HepG2 (cell line): ENCODE data around the gene PFAS. TPM values are rescaled to one million over a fixed set of nuclear protein-coding genes. Genes with fewer than 3 reads are reported as not detected.

Experiments
- ELF4 ChIP-seq: sonication (generic); formaldehyde crosslinking; IDR thresholded peaks from 2 replicates; pipeline ENCODE4 v1.5.0; 2020; ENCODE audit warnings: missing genetic modification reagents, mild to moderate bottlenecking, moderate library complexity, borderline replicate concordance
- HIVEP1 ChIP-seq: sonication (generic); formaldehyde crosslinking; IDR thresholded peaks from 2 replicates; pipeline ENCODE4 v1.4.0; 2020; ENCODE audit warnings: mild to moderate bottlenecking, missing genetic modification reagents
- MEF2D ChIP-seq: sonication (generic); formaldehyde crosslinking; IDR thresholded peaks from 2 replicates; pipeline ENCODE4 v1.5.1; 2020; ENCODE audit warnings: mild to moderate bottlenecking, missing genetic modification reagents
- MIXL1 ChIP-seq: IDR thresholded peaks from 2 replicates; pipeline ENCODE4 v1.6.1; 2016
- NR2C2 ChIP-seq: sonication (generic); formaldehyde crosslinking; IDR thresholded peaks from 2 replicates; pipeline ENCODE4 v1.4.0; 2020; ENCODE audit warnings: missing genetic modification reagents, mild to moderate bottlenecking, moderate library complexity, borderline replicate concordance
- PHF8 ChIP-seq: sonication (generic); formaldehyde crosslinking; IDR thresholded peaks from 2 replicates; pipeline ENCODE4 v1.5.0; 2020; ENCODE audit warnings: missing genetic modification reagents
- TCF7L2 ChIP-seq: IDR thresholded peaks from 2 replicates; pipeline ENCODE4 v1.6.1; 2011; ENCODE audit warnings: mild to moderate bottlenecking, low read depth, low read length, moderate library complexity
- TSC22D2 ChIP-seq: sonication (generic); formaldehyde crosslinking; IDR thresholded peaks from 2 replicates; pipeline ENCODE4 v1.5.1; 2020; ENCODE audit warnings: missing genetic modification reagents, mild to moderate bottlenecking, borderline replicate concordance
- U2AF2 ChIP-seq: fragments of 200-400 bp; formaldehyde crosslinking; IDR thresholded peaks from 2 replicates; pipeline ENCODE4 v1.6.1; 2017; ENCODE audit warnings: low read depth, mild to moderate bottlenecking, low read length
- WIZ ChIP-seq: sonication (generic); formaldehyde crosslinking; IDR thresholded peaks from 2 replicates; pipeline ENCODE4 v1.5.1; 2020; ENCODE audit warnings: mild to moderate bottlenecking, missing genetic modification reagents
- XBP1 ChIP-seq: sonication (generic); formaldehyde crosslinking; IDR thresholded peaks from 2 replicates; pipeline ENCODE4 v1.5.0; 2020; ENCODE audit warnings: missing genetic modification reagents
- ZFY ChIP-seq: sonication (generic); formaldehyde crosslinking; IDR thresholded peaks from 2 replicates; pipeline ENCODE4 v1.4.0; 2020; ENCODE audit warnings: missing genetic modification reagents
- ZNF263 ChIP-seq: sonication (generic); formaldehyde crosslinking; IDR thresholded peaks from 2 replicates; pipeline ENCODE4 v1.4.0; 2020; ENCODE audit warnings: missing genetic modification reagents
- ZNF501 ChIP-seq: sonication (generic); formaldehyde crosslinking; IDR thresholded peaks from 2 replicates; pipeline ENCODE4 v1.5.1; 2020; ENCODE audit warnings: mild to moderate bottlenecking, moderate library complexity, missing genetic modification reagents
- ZNF607 ChIP-seq: sonication (generic); formaldehyde crosslinking; IDR thresholded peaks from 2 replicates; pipeline ENCODE4 v1.5.1; 2020; ENCODE audit warnings: missing genetic modification reagents, mild to moderate bottlenecking, borderline replicate concordance
- polyA plus RNA-seq, 8 experiments: library from polyadenylated mRNA; depleted of rRNA in 3 of 8; stranded (reverse) in 7 of 8; unstranded in 1 of 8; fragments of >200 nt; fragmentation: Illumina TruSeq in 4 of 8; extraction: Trizol in 4 of 8; gene quantifications; 2 replicates each; pipeline versions ENCODE4 v1.2.1 to v1.2.3, GENCODE V29; 2011 to 2016; ENCODE audit warnings: low read depth in 4 of 8, missing spikeins in 1 of 8, mixed read lengths in 1 of 8; ENCODE audit not compliant: insufficient read depth in 1 of 8
- total RNA-seq, 5 experiments: library from RNA; depleted of rRNA; stranded (reverse); fragments of >200 nt; fragmentation: Illumina TruSeq; extraction: Trizol; gene quantifications; 2 replicates each; pipeline ENCODE4 v1.2.3, GENCODE V29; 2016; ENCODE audit warnings: low read depth in 1 of 5
- TF ChIP-seq, protein P1 (sequence below): IDR thresholded peaks from 2 replicates; pipeline ENCODE4 v1.6.1; 2016; ENCODE audit warnings: low read depth
- TF ChIP-seq, protein P2 (sequence below): sonication (generic); formaldehyde crosslinking; IDR thresholded peaks from 2 replicates; pipeline ENCODE4 v1.4.0; 2020; ENCODE audit warnings: missing genetic modification reagents, borderline replicate concordance
- TF ChIP-seq, protein P3 (sequence below): sonication (generic); formaldehyde crosslinking; IDR thresholded peaks from 2 replicates; pipeline ENCODE4 v1.8.0; 2022; ENCODE audit warnings: mild to moderate bottlenecking, missing genetic modification reagents, moderate library complexity

PFAS gene
- total and polyA plus RNA-seq, 2 of the 13 experiments (the other 11 are each of a cell fraction or from before 2014, with no cell fraction given), result 49.4 to 58.2 TPM

DNA sequence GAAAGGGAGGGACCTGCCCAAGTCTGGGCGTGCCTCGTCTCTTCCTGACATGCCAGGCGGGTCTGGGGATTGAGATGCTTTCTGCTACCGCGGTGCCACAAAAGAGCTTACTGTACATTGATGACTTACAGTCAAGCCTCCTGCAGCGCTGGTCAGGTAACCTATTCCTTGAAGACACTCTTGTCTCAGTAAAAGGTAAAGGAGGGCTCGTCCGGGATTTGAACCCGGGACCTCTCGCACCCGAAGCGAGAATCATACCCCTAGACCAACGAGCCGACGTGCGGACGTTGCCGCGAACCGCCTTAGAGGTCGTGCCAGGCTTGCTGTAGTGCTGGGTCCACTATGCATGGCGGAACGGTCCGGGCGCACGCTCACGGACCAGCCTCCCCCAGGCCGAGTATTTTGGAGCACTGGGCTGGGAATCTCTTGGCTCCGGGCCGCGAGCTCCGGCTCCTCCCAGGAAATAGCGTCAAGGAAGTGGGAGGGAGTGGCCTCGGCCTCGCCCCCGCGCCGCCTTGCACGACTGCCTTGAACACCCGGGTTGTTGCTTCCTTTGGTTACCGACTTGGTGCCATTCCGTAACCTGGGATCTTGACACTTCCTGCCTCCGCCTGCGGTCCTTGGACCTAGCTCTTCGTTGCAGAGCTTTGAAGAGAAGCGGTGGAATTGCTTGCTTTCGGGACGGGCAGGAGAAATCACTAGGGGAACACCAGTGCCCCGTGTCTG lies 26.3 kb upstream of the PFAS start (continued):
- TF ChIP-seq, protein P1, sequence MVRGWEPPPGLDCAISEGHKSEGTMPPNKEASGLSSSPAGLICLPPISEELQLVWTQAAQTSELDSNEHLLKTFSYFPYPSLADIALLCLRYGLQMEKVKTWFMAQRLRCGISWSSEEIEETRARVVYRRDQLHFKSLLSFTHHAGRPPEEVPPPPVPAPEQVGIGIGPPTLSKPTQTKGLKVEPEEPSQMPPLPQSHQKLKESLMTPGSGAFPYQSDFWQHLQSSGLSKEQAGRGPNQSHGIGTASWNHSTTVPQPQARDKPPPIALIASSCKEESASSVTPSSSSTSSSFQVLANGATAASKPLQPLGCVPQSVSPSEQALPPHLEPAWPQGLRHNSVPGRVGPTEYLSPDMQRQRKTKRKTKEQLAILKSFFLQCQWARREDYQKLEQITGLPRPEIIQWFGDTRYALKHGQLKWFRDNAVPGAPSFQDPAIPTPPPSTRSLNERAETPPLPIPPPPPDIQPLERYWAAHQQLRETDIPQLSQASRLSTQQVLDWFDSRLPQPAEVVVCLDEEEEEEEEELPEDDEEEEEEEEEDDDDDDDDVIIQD (CRISPR knock-in tag), result no peak
- TF ChIP-seq U2AF2, result no peak
- no peak; the same call in none of the 2 replicates for TF ChIP-seq ZFY (CRISPR knock-in tag)
- TF ChIP-seq HIVEP1 (CRISPR knock-in tag), result peak; percentile 47; the same call in 1 of the 2 replicates
- TF ChIP-seq NR2C2 (CRISPR knock-in tag), result peak; percentile 18; the same call in 1 of the 2 replicates
- TF ChIP-seq WIZ, result 0 out of 2 replicates have a peak, but pooled peaks have one; percentile 43
- TF ChIP-seq PHF8 (CRISPR knock-in tag), result peak; percentile 82
- TF ChIP-seq, protein P2, sequence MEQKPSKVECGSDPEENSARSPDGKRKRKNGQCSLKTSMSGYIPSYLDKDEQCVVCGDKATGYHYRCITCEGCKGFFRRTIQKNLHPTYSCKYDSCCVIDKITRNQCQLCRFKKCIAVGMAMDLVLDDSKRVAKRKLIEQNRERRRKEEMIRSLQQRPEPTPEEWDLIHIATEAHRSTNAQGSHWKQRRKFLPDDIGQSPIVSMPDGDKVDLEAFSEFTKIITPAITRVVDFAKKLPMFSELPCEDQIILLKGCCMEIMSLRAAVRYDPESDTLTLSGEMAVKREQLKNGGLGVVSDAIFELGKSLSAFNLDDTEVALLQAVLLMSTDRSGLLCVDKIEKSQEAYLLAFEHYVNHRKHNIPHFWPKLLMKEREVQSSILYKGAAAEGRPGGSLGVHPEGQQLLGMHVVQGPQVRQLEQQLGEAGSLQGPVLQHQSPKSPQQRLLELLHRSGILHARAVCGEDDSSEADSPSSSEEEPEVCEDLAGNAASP, result peak; percentile 15; the same call in 1 of the 2 replicates
- no peak for TF ChIP-seq MIXL1
- TF ChIP-seq, protein P3, sequence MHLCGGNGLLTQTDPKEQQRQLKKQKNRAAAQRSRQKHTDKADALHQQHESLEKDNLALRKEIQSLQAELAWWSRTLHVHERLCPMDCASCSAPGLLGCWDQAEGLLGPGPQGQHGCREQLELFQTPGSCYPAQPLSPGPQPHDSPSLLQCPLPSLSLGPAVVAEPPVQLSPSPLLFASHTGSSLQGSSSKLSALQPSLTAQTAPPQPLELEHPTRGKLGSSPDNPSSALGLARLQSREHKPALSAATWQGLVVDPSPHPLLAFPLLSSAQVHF (CRISPR knock-in tag), result no peak; the same call in 1 of the 2 replicates
- peak; percentile 32; the same call in 1 of the 2 replicates for TF ChIP-seq MEF2D (CRISPR knock-in tag)
- no peak; the same call in 1 of the 2 replicates for TF ChIP-seq ZNF263
- TF ChIP-seq TSC22D2, result no peak
- no peak for TF ChIP-seq ELF4 (CRISPR knock-in tag)
- peak; percentile 69; the same call in 1 of the 2 replicates for TF ChIP-seq ZNF501 (CRISPR knock-in tag)
- TF ChIP-seq ZNF607, result no peak
- no peak; the same call in 1 of the 2 replicates for TF ChIP-seq XBP1 (CRISPR knock-in tag)
- no peak for TF ChIP-seq TCF7L2
